IPS-18c (cell line): ENCODE measurements around the gene MLF2.

Experiments used
- H3K4me3 ChIP-seq: 2 replicates; pipeline ENCODE4 v1.7.0; 2013; ENCODE audit warnings: low read depth, mild to moderate bottlenecking, low read length, moderate library complexity; ENCODE audit not compliant: insufficient read depth
- H3K9me3 ChIP-seq: one replicate; pipeline ENCODE4 v1.6.1; 2013; ENCODE audit warnings: mild to moderate bottlenecking, low read length, moderate library complexity; ENCODE audit not compliant: control insufficient read depth, insufficient read depth

MLF2 gene

GRCh38 chr12:6780573-6780972 is 27.6 kb upstream of the MLF2 start:
- Histone ChIP-seq H3K4me3 (no peak overlapping the region), H3K9me3 (peaks cover 4% of the 10 kb centered on the region)

- peaks cover 4% of the 10 kb centered on the region for H3K9me3 ChIP-seq
Measured at GRCh38 chr12:6779708-6780432, 26.9 kb upstream of the MLF2 start.

GRCh38 chr12:6778574-6779550 is 25.9 kb upstream of the MLF2 start:
- Histone ChIP-seq H3K4me3 (peak overlapping the region; percentile 50), H3K9me3 (peaks cover 4% of the 10 kb centered on the region)

More at GRCh38 chr12:6779708-6780432, 26.9 kb upstream of the MLF2 start:
- no peak overlapping the region for H3K4me3 ChIP-seq

- peak overlapping the region; percentile 50 for H3K4me3 ChIP-seq
- H3K9me3 ChIP-seq, result peaks cover 2% of the 10 kb centered on the region
Measured at GRCh38 chr12:6778217-6778573, 25.3 kb upstream of the MLF2 start.

GRCh38 chr12:6777386-6777785 is 24.4 kb upstream of the MLF2 start:
- Histone ChIP-seq H3K9me3 (peaks cover 2% of the 10 kb centered on the region), H3K4me3 (no peak overlapping the region)

- Histone ChIP-seq H3K9me3 (peaks cover 2% of the 10 kb centered on the region), H3K4me3 (no peak overlapping the region)
Measured at GRCh38 chr12:6775185-6776174, 22.5 kb upstream of the MLF2 start.

GRCh38 chr12:6774499-6775062 is 21.6 kb upstream of the MLF2 start:
- H3K4me3 ChIP-seq, result no peak overlapping the region
- peaks cover 2% of the 10 kb centered on the region for H3K9me3 ChIP-seq

- peaks cover 2% of the 10 kb centered on the region for H3K9me3 ChIP-seq
- H3K4me3 ChIP-seq, result peak overlapping the region; percentile 40
Measured at GRCh38 chr12:6773590-6774351, 20.8 kb upstream of the MLF2 start.

GRCh38 chr12:6772726-6773589 is 20.0 kb upstream of the MLF2 start:
- peak overlapping the region; percentile 40 for H3K4me3 ChIP-seq
- no peaks in the 10 kb centered on the region for H3K9me3 ChIP-seq

- Histone ChIP-seq H3K4me3 (peak within 1 kb of the TSS; percentile 40), H3K9me3 (no peaks in the 10 kb centered on the region)
Measured at GRCh38 chr12:6772331-6772695, 19.4 kb upstream of the MLF2 start, which contains the start of gene LAG3. LAG3 (plus strand) TSS chr12:6772520; CDS start chr12:6772853, 333 bp downstream.

GRCh38 chr12:6771509-6772330 is 18.8 kb upstream of the MLF2 start:
- no peak overlapping the region for H3K4me3 ChIP-seq
- no peaks in the 10 kb centered on the region for H3K9me3 ChIP-seq

- Histone ChIP-seq H3K4me3 (no peak overlapping the region), H3K9me3 (no peaks in the 10 kb centered on the region)
Measured at GRCh38 chr12:6771091-6771495, 18.2 kb upstream of the MLF2 start.

- Histone ChIP-seq H3K4me3 (no peak overlapping the region), H3K9me3 (no peaks in the 10 kb centered on the region)
Measured at GRCh38 chr12:6770600-6770999, 17.7 kb upstream of the MLF2 start.

- Histone ChIP-seq H3K9me3 (no peaks in the 10 kb centered on the region), H3K4me3 (no peak overlapping the region)
Measured at GRCh38 chr12:6770094-6770493, 17.2 kb upstream of the MLF2 start.
